ENCODE results near the gene DUSP1. TPM values are rescaled to one million over a fixed set of nuclear protein-coding genes. Genes with fewer than 3 reads are reported as not detected.

Gene DUSP1
- total and polyA plus RNA-seq, 2 of the 13 experiments (the other 11 are each of a cell fraction or from before 2014, with no cell fraction given): 27.1 to 55.5 TPM

DNA sequence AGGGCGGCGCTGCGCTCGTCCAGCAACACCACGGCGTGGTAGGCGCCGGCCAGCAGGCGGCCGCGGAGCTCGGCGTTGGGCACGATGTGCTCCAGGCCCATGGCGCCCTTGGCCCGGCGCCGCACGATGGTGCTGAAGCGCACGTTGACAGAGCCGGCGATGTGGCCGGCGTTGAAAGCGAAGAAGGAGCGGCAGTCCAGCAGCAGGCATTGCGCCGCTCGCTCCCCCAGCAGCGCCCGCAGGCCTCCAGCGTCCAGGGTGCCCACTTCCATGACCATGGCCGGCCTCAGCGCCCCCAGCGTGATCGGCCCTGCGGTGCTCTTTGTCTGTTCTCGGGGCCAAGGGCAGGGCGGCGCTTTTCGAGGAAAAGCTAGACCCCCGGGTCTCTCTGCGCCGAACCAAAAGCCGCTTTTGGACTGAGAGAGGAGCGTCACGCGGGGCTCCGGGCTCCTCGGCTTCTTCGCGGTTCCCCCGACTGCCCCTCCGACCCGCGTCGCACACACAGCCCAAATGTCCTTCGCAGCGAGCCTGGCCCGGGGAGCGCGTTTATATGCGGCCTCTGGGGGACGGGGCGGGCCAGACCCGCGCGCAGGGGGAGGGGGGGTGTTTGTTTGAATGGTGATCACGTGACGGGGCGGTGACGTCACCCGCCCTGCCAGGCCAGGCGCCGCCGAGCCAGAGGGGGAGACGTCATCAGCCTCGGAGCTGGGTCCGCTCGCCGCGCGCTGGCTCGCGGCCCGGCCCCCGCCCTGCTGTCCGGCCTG is at the start of gene DUSP1 (continued):
- TF ChIP-seq, protein P1, sequence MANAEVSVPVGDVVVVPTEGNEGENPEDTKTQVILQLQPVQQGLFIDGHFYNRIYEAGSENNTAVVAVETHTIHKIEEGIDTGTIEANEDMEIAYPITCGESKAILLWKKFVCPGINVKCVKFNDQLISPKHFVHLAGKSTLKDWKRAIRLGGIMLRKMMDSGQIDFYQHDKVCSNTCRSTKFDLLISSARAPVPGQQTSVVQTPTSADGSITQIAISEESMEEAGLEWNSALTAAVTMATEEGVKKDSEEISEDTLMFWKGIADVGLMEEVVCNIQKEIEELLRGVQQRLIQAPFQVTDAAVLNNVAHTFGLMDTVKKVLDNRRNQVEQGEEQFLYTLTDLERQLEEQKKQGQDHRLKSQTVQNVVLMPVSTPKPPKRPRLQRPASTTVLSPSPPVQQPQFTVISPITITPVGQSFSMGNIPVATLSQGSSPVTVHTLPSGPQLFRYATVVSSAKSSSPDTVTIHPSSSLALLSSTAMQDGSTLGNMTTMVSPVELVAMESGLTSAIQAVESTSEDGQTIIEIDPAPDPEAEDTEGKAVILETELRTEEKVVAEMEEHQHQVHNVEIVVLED (CRISPR knock-in tag; IDR thresholded peaks at IDR 0.05; ENCODE audit: borderline replicate concordance): peak; percentile 42; the same call in 1 of the 2 replicates
- TF ChIP-seq, protein P2, sequence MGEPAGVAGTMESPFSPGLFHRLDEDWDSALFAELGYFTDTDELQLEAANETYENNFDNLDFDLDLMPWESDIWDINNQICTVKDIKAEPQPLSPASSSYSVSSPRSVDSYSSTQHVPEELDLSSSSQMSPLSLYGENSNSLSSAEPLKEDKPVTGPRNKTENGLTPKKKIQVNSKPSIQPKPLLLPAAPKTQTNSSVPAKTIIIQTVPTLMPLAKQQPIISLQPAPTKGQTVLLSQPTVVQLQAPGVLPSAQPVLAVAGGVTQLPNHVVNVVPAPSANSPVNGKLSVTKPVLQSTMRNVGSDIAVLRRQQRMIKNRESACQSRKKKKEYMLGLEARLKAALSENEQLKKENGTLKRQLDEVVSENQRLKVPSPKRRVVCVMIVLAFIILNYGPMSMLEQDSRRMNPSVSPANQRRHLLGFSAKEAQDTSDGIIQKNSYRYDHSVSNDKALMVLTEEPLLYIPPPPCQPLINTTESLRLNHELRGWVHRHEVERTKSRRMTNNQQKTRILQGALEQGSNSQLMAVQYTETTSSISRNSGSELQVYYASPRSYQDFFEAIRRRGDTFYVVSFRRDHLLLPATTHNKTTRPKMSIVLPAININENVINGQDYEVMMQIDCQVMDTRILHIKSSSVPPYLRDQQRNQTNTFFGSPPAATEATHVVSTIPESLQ (CRISPR knock-in tag; conservative IDR thresholded peaks at IDR 0.05): no peak; the same call in 1 of the 2 replicates
- TF ChIP-seq SIX4 (CRISPR knock-in tag; IDR thresholded peaks at IDR 0.05) (no peak), ZNF605 (CRISPR knock-in tag; IDR thresholded peaks at IDR 0.05) (0 out of 2 replicates have a peak, but pooled peaks have one; percentile 29), ZNF749 (CRISPR knock-in tag; IDR thresholded peaks at IDR 0.05; ENCODE audit: borderline replicate concordance) (no peak), ZNF800 (CRISPR knock-in tag; IDR thresholded peaks at IDR 0.05) (no peak), ZIK1 (CRISPR knock-in tag; IDR thresholded peaks at IDR 0.05; ENCODE audit: borderline replicate concordance, low read depth) (peak; percentile 53; the same call in 1 of the 2 replicates), ZFP90 (CRISPR knock-in tag; IDR thresholded peaks at IDR 0.05; ENCODE audit: borderline replicate concordance) (no peak), ARNT2 (CRISPR knock-in tag; IDR thresholded peaks at IDR 0.05; ENCODE audit: low read depth) (peak; percentile 86), ISX (CRISPR knock-in tag; conservative IDR thresholded peaks at IDR 0.05) (no peak; the same call in none of the 2 replicates), NFE2L2 (IDR thresholded peaks at IDR 0.05; ENCODE audit: low read length) (no peak), KLF6 (CRISPR knock-in tag; IDR thresholded peaks at IDR 0.05) (peak; percentile 92; the same call in 1 of the 2 replicates), FOXK2 (IDR thresholded peaks at IDR 0.05) (no peak), SAP130 (CRISPR knock-in tag; IDR thresholded peaks at IDR 0.05; ENCODE audit: low read depth) (peak; percentile 91), PHF20 (CRISPR knock-in tag; IDR thresholded peaks at IDR 0.05) (no peak), ZNF607 (CRISPR knock-in tag; IDR thresholded peaks at IDR 0.05; ENCODE audit: borderline replicate concordance) (no peak), CSRNP1 (CRISPR knock-in tag; IDR thresholded peaks at IDR 0.05) (peak; percentile 94), NCOA2 (CRISPR knock-in tag; IDR thresholded peaks at IDR 0.05) (peak; percentile 40; the same call in 1 of the 2 replicates), THAP11 (CRISPR knock-in tag; IDR thresholded peaks at IDR 0.05) (peak; percentile 60), ZNF768 (CRISPR knock-in tag; IDR thresholded peaks at IDR 0.05) (peak; percentile 54; the same call in 1 of the 2 replicates), SCMH1 (CRISPR knock-in tag; IDR thresholded peaks at IDR 0.05; ENCODE audit: borderline replicate concordance) (no peak), MXD4 (CRISPR knock-in tag; IDR thresholded peaks at IDR 0.05) (peak; percentile 60; the same call in 1 of the 2 replicates), ZNF674 (CRISPR knock-in tag; IDR thresholded peaks at IDR 0.05; ENCODE audit: low read depth) (0 out of 2 replicates have a peak, but pooled peaks have one; percentile 26)
